Measurements from ENCODE around the gene KRTAP6-3.

Gene KRTAP6-3

GRCh38 chr21:30629200-30629599, 37.0 kb downstream of the KRTAP6-3 start:
- no peak for DNase-seq (ENCODE audit: low spot score)

GRCh38 chr21:30634906-30635305, 42.7 kb downstream of the KRTAP6-3 start, which contains the start of gene KRTAP20-2:
Gene KRTAP20-2 (plus strand): TSS chr21:30635206. CDS start chr21:30635264, 58 bp downstream.
- no peak within 1 kb of the TSS for H3K27ac ChIP-seq (ENCODE audit: poor library complexity, severe bottlenecking)
- H3K27me3 ChIP-seq (ENCODE audit: insufficient read depth, poor library complexity, severe bottlenecking): no peaks in the 10 kb centered on the region
- no peaks in the 10 kb centered on the region for H3K36me3 ChIP-seq (ENCODE audit: low read depth)
- TF ChIP-seq CTCF (IDR thresholded peaks at IDR 0.05; ENCODE audit: poor library complexity, severe bottlenecking): no peak
- ATAC-seq (ENCODE audit: low read depth) (no peak), DNase-seq (ENCODE audit: low spot score) (no peak)
- H3K4me1 ChIP-seq (ENCODE audit: insufficient read depth, poor library complexity, severe bottlenecking): no peaks in the 10 kb centered on the region
- H3K4me3 ChIP-seq (ENCODE audit: severe bottlenecking): no peak within 1 kb of the TSS
- H3K9me3 ChIP-seq (ENCODE audit: severe bottlenecking): no peaks in the 10 kb centered on the region

More at GRCh38 chr21:30629200-30629599, 37.0 kb downstream of the KRTAP6-3 start:
- no peaks in the 10 kb centered on the region for H3K27me3 ChIP-seq (ENCODE audit: insufficient read depth, poor library complexity, severe bottlenecking)
- no peaks in the 10 kb centered on the region for H3K9me3 ChIP-seq (ENCODE audit: severe bottlenecking)
- no peak for ATAC-seq (ENCODE audit: low read depth)
- TF ChIP-seq CTCF (IDR thresholded peaks at IDR 0.05; ENCODE audit: poor library complexity, severe bottlenecking): no peak
- no peaks in the 10 kb centered on the region for H3K36me3 ChIP-seq (ENCODE audit: low read depth)
- H3K4me3 ChIP-seq (ENCODE audit: severe bottlenecking): no peak overlapping the region
- no peak overlapping the region for H3K27ac ChIP-seq (ENCODE audit: poor library complexity, severe bottlenecking)
- no peaks in the 10 kb centered on the region for H3K4me1 ChIP-seq (ENCODE audit: insufficient read depth, poor library complexity, severe bottlenecking)

- ATAC-seq (ENCODE audit: low read depth): no peak
- no peak overlapping the region for H3K27ac ChIP-seq (ENCODE audit: poor library complexity, severe bottlenecking)
- no peaks in the 10 kb centered on the region for H3K4me1 ChIP-seq (ENCODE audit: insufficient read depth, poor library complexity, severe bottlenecking)
- TF ChIP-seq CTCF (IDR thresholded peaks at IDR 0.05; ENCODE audit: poor library complexity, severe bottlenecking): no peak
- H3K4me3 ChIP-seq (ENCODE audit: severe bottlenecking): no peak overlapping the region
- no peak for DNase-seq (ENCODE audit: low spot score)
- no peaks in the 10 kb centered on the region for H3K36me3 ChIP-seq (ENCODE audit: low read depth)
- no peaks in the 10 kb centered on the region for H3K9me3 ChIP-seq (ENCODE audit: severe bottlenecking)
- no peaks in the 10 kb centered on the region for H3K27me3 ChIP-seq (ENCODE audit: insufficient read depth, poor library complexity, severe bottlenecking)
Measured at GRCh38 chr21:30638686-30639085, 46.4 kb downstream of the KRTAP6-3 start.

GRCh38 chr21:30642564-30642963, 50.3 kb downstream of the KRTAP6-3 start, which contains the start of gene KRTAP20-3:
Gene KRTAP20-3 (plus strand): TSS chr21:30642864.
- peaks cover 3% of the 10 kb centered on the region for H3K27me3 ChIP-seq (ENCODE audit: insufficient read depth, poor library complexity, severe bottlenecking)
- DNase-seq (ENCODE audit: low spot score): no peak
- H3K9me3 ChIP-seq (ENCODE audit: severe bottlenecking): no peaks in the 10 kb centered on the region
- no peaks in the 10 kb centered on the region for H3K36me3 ChIP-seq (ENCODE audit: low read depth)
- no peak for TF ChIP-seq CTCF (IDR thresholded peaks at IDR 0.05; ENCODE audit: poor library complexity, severe bottlenecking)
- no peak within 1 kb of the TSS for H3K27ac ChIP-seq (ENCODE audit: poor library complexity, severe bottlenecking)
- H3K4me3 ChIP-seq (ENCODE audit: severe bottlenecking): no peak within 1 kb of the TSS
- ATAC-seq (ENCODE audit: low read depth): no peak
- no peaks in the 10 kb centered on the region for H3K4me1 ChIP-seq (ENCODE audit: insufficient read depth, poor library complexity, severe bottlenecking)

Data from RWPE2 (cell line).